PFSK-1 (cell line): ENCODE data around the gene DPF3.

Experiments used
- FOXP2 ChIP-seq: optimal IDR thresholded peaks from 2 replicates; pipeline ENCODE3; 2011; ENCODE audit warnings: borderline replicate concordance, control low read depth, inconsistent platforms; ENCODE audit not compliant: insufficient read depth; ENCODE audit errors: extremely low read length, extremely low read depth
- POLR2AphosphoS5 ChIP-seq: IDR thresholded peaks from 2 replicates; pipeline ENCODE4 v1.6.1; 2012; ENCODE audit warnings: low read depth, mild to moderate bottlenecking, control low read depth, low read length, moderate library complexity
- REST ChIP-seq, 2 experiments: IDR thresholded peaks; 2 replicates each; pipeline versions ENCODE4 v1.6.1 to v1.8.0; 2011 to 2012; ENCODE audit warnings: low read depth in 2 of 2, low read length in 2 of 2, control low read depth in 1 of 2, inconsistent platforms in 1 of 2, mild to moderate bottlenecking in 1 of 2, moderate library complexity in 1 of 2; ENCODE audit not compliant: insufficient read depth in 1 of 2
- SIN3A ChIP-seq: IDR thresholded peaks from 2 replicates; pipeline ENCODE4 v1.6.1; 2012; ENCODE audit warnings: mild to moderate bottlenecking, low read length, moderate library complexity, borderline replicate concordance; ENCODE audit not compliant: insufficient read depth
- TAF1 ChIP-seq: IDR thresholded peaks from 2 replicates; pipeline ENCODE4 v1.6.1; 2012; ENCODE audit warnings: low read length, control low read depth, borderline replicate concordance; ENCODE audit not compliant: insufficient read depth

Gene DPF3

GRCh38 chr14:72604133-72604532 is 289.8 kb downstream of the DPF3 start:
- TF ChIP-seq REST (IDR thresholded peaks at IDR 0.05; ENCODE audit: insufficient read depth in 1 of 2, low read depth in 2 of 2, low read length in 2 of 2) = no peak
- TF ChIP-seq FOXP2 = no peak
- TF ChIP-seq SIN3A = no peak
- TF ChIP-seq TAF1 = no peak
- TF ChIP-seq POLR2AphosphoS5 = no peak

- no peak for TF ChIP-seq FOXP2
- no peak for TF ChIP-seq SIN3A
- TF ChIP-seq POLR2AphosphoS5 = no peak
- TF ChIP-seq REST (IDR thresholded peaks at IDR 0.05; ENCODE audit: insufficient read depth in 1 of 2, low read depth in 2 of 2, low read length in 2 of 2) = no peak
- TF ChIP-seq TAF1 = no peak
These were observed 290.3 kb downstream of the DPF3 start for GRCh38 chr14:72603639-72604038.

GRCh38 chr14:72600551-72601330 is 293.2 kb downstream of the DPF3 start:
- no peak for TF ChIP-seq FOXP2
- TF ChIP-seq TAF1 = no peak
- no peak for TF ChIP-seq SIN3A
- no peak for TF ChIP-seq REST (IDR thresholded peaks at IDR 0.05; ENCODE audit: insufficient read depth in 1 of 2, low read depth in 2 of 2, low read length in 2 of 2)
- no peak for TF ChIP-seq POLR2AphosphoS5

GRCh38 chr14:72599579-72600470 is 294.1 kb downstream of the DPF3 start:
- TF ChIP-seq TAF1 (no peak), REST (IDR thresholded peaks at IDR 0.05; ENCODE audit: insufficient read depth in 1 of 2, low read depth in 2 of 2, low read length in 2 of 2) (no peak), POLR2AphosphoS5 (no peak), SIN3A (no peak), FOXP2 (no peak)
